Keratinocyte (primary cell): ENCODE data around the gene FSD2.

Experiments
- EZH2 ChIP-seq: IDR thresholded peaks from one replicate; pipeline ENCODE4 v1.6.1; 2012; ENCODE audit warnings: inconsistent platforms, mild to moderate bottlenecking, low read length, moderate library complexity
- TF ChIP-seq, protein P1 (sequence below), 3 experiments: IDR thresholded peaks in 1 of 3; conservative IDR thresholded peaks in 1 of 3; optimal IDR thresholded peaks in 1 of 3; 2 replicates in 2 of 3; 3 replicates in 1 of 3; pipeline versions ENCODE3 to v1.5.1; 2011; ENCODE audit warnings: low read length in 3 of 3, mild to moderate bottlenecking in 3 of 3, moderate library complexity in 2 of 3, control low read depth in 1 of 3, inconsistent platforms in 1 of 3; ENCODE audit not compliant: insufficient read depth in 2 of 3; ENCODE audit errors: extremely low read depth in 1 of 3

DNA sequence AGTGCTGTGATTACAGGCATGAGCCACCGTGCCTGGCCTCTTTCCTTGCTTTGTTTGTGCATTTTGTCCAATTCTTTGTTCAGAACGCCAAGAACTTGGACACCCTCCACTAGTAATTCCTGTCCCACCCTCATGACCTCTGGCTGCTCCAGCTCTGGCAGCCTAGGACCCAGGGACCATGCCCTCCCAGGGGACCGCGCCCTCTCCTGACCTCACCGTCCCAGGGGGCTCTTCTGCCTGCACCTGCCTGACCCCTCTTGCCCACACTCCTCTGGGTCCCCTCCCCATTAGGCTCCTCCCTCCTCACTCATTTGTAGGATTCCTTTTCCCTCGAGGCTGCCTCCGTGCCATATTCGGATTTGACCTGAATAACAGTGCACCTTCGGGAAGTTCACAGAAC is 41.1 kb downstream of the FSD2 start:
- no peak for TF ChIP-seq EZH2
- TF ChIP-seq, protein P1, sequence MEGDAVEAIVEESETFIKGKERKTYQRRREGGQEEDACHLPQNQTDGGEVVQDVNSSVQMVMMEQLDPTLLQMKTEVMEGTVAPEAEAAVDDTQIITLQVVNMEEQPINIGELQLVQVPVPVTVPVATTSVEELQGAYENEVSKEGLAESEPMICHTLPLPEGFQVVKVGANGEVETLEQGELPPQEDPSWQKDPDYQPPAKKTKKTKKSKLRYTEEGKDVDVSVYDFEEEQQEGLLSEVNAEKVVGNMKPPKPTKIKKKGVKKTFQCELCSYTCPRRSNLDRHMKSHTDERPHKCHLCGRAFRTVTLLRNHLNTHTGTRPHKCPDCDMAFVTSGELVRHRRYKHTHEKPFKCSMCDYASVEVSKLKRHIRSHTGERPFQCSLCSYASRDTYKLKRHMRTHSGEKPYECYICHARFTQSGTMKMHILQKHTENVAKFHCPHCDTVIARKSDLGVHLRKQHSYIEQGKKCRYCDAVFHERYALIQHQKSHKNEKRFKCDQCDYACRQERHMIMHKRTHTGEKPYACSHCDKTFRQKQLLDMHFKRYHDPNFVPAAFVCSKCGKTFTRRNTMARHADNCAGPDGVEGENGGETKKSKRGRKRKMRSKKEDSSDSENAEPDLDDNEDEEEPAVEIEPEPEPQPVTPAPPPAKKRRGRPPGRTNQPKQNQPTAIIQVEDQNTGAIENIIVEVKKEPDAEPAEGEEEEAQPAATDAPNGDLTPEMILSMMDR (optimal IDR thresholded peaks at IDR 0.05 in 1 of 3, IDR thresholded peaks at IDR 0.05 in 1 of 3, conservative IDR thresholded peaks at IDR 0.05 in 1 of 3; ENCODE audit: extremely low read depth in 1 of 3, insufficient read depth in 2 of 3, low read length in 3 of 3): no peak
